OCI-LY7 (cell line): ENCODE data around the gene LRRC73.

ENCODE experiments used
- CTCF ChIP-seq: fragments of 200-600 bp; sonication (generic); conservative IDR thresholded peaks from 2 replicates; pipeline ENCODE4 v1.5.1; 2014; ENCODE audit warnings: mild to moderate bottlenecking, antibody characterized with exemption, low read length, moderate library complexity, mixed read lengths
- EZH2phosphoT487 ChIP-seq: fragments of 200-600 bp; sonication (generic); IDR thresholded peaks from 2 replicates; pipeline ENCODE4 v1.6.1; 2018; ENCODE audit warnings: low read depth, borderline replicate concordance, mild to moderate bottlenecking, mixed run types, antibody characterized with exemption, low read length, moderate library complexity, mixed read lengths

DNA sequence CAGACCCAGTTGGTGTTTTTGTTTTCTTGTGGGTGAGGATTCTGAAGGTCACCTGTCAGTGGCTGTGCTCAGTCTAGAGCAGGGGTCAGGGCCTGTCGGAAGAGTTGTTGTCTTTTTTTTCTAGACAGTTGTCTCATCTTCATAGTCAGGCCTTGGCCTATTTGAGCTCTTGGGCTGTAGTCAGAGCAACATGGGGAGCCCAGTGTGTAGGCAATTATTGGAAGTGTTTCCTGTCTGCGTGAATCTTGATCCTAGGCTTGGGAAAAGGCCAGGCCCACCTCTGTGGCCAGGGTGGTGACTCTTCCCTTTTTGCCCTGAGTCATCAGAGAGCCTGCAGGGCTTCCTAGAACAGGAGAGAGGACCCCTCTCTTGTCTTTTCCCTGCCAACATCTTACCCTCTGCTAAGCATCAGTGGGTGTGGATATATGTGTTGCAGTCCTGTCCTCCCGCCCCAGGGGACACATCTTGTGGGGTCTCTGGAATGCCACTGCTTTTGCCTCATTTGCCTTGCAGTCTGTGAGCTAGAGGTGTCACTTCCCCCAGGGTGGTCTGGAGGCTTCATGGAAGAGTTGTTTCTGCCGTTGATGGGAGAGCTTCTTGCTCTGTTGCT is 21.4 kb downstream of the LRRC73 start:
- TF ChIP-seq CTCF (no peak), EZH2phosphoT487 (no peak)
